GM18526 (cell line): ENCODE data around the gene CAV1.

Experiments used
- POLR2A ChIP-seq: IDR thresholded peaks from 3 replicates; pipeline ENCODE4 v1.6.1; 2011; ENCODE audit not compliant: insufficient read length; ENCODE audit errors: extremely low read depth

Gene CAV1

GRCh38 chr7:116593359-116594075 lies 68.7 kb downstream of the CAV1 start:
- TF ChIP-seq POLR2A, result no peak

- TF ChIP-seq POLR2A, result no peak
Observed at GRCh38 chr7:116595063-116595462, 70.2 kb downstream of the CAV1 start.

- TF ChIP-seq POLR2A, result no peak
Observed at GRCh38 chr7:116597384-116597783, 72.5 kb downstream of the CAV1 start.

- no peak for TF ChIP-seq POLR2A
Observed at GRCh38 chr7:116598278-116598677, 73.4 kb downstream of the CAV1 start.

- no peak for TF ChIP-seq POLR2A
Observed at GRCh38 chr7:116598861-116599260, 74.0 kb downstream of the CAV1 start.

GRCh38 chr7:116601426-116601825 lies 76.6 kb downstream of the CAV1 start:
- TF ChIP-seq POLR2A, result no peak

- TF ChIP-seq POLR2A, result no peak
Observed at GRCh38 chr7:116607299-116607698, 82.5 kb downstream of the CAV1 start.

GRCh38 chr7:116610210-116610609 lies 85.4 kb downstream of the CAV1 start:
- TF ChIP-seq POLR2A, result no peak

GRCh38 chr7:116610721-116611120 lies 85.9 kb downstream of the CAV1 start:
- no peak for TF ChIP-seq POLR2A
